NCI-H1436 (cell line): ENCODE results near the gene CLK4.

Source experiments
- DNase-seq: peaks from one replicate; lab custom pipeline; 2025; lab: John Stamatoyannopoulos, UW

The CLK4 gene

DNA sequence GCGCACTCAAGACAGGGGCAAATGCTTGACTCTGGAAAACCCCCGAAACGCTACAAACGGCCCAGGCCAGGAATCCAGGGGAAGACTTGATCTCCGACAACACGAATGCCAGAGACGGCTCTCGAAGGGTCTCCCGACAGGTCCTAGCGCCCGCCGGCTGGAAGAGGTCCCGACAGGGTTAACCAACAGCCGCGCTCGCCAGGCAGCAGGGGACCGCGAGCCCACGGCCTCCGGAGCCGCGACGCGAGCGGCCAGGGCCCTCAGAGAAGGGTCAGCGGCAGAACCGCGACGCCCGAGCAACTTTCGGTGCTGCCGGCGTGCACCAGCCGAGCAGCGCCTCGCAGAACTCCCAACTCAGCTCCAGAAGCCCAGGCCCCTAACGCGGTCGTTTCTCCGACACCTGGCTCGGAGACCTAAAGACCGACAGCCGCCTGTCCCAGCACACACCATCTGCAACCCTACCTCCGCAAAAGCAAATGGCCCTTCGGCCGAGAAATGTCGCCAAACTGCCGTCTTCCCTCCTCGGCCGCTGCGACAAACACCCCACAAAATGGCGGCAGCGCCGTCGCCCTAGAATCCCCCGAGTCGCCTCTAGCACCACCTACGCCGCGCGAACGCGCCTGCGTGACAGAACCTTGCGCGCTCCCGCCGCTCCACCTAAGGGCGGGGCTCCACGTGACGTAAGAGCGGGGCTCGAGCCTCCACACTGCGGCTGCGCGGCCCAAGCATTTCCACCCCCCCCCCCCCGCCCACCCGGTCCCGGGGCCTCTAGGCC is at the start of gene CLK4:
Gene CLK4, minus strand, starts transcription at position 567 of the 775 bp plus-strand sequence. CDS start 3,634 bp downstream, outside the sequence.
- DNase-seq, result peak; percentile 79

GRCh38 chr5:178675922-178676321 is 49.1 kb upstream of the CLK4 start:
- DNase-seq, result no peak

- no peak for DNase-seq
Measured at GRCh38 chr5:178674334-178674733, 47.5 kb upstream of the CLK4 start.

DNA sequence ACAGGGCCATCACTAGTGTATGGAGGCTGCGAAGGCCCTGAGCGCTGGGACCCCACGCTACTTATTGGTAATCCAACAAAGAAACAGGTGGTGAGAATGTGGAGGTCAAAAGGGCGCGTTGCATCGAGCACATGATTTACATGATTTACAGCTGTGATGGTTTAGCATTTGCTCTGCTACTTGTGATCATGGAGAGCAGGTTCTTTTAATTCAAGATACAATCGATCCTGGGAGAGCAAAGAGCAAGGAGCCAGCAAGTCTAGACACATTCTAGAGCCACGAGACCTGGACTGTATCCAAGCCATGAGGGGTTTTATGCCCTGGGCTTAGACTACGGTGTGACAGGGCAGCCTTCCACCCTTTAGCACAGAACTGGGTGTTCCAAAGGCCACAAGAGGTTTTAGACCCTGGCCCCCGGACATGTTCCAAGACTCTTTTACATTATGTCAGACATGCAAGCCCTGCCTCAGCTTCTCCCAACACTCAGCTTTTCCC is 47.0 kb upstream of the CLK4 start:
- no peak for DNase-seq

DNA sequence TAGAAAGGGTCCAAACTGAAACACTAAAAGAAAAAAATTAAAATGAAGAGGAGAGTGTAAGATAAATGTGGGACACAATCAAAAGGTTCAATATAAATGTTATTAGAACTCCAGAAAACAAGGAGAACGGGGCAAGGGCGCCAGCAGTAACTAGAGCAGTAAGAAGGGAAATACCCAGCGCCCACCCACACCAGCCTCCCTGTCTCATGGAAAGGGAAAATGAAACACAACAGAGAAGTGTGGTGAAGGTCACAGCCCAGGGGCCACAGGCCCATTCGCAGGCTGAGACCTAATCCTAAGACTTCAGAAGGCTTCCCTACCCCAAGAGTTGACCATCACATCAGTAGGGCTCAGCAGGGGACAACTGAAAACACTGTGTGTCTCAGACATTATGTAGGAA is 45.8 kb upstream of the CLK4 start:
- DNase-seq, result no peak

DNA sequence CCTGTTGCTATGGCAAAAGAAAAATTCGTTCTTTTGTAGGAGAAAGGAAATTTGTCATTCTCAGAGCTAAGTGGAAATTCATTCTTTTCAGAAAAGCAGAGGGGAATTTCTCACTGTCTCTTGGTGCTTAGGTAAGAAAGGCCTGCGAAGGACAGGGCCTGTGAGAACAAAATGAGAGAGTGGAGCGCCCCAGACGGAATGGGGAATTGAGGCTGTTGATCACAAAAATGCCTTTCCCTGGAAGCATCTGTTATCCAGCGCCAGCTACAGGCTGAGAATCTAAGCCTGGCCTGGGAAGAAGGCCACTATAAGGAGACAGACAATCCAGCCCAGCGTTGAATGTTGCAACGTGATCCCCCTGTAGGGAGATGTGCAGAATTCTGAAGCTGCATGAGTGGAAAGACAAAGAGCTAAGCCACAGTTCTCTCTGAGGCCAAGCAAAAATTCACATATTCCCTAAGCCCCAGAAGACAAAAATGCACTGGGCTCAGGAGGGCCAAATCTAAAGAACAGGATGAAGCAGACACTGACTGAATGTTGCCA is 44.8 kb upstream of the CLK4 start:
- no peak for DNase-seq

- no peak for DNase-seq
Measured at GRCh38 chr5:178670351-178670885, 43.6 kb upstream of the CLK4 start.

GRCh38 chr5:178668579-178668978 is 41.7 kb upstream of the CLK4 start:
- DNase-seq, result no peak

DNA sequence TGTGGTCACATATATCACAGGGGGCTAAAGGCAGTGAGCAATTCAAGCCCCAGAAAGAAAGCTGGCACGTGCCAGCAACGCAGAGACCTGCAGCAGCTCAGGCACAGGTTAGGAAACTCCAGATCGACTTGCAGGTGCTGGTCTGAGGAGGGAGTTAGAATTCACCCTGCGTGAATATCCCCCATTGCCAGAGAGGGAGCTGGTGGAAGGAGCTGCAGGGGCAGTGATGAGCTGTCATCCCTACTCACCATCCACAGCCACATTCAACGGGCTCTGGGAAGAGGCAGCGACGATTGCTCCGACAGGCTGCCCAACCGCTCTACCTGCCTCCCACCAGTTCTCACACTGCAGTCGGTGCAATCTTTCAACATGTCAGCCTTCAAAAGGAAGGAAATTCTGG is 40.8 kb upstream of the CLK4 start:
- no peak for DNase-seq

DNA sequence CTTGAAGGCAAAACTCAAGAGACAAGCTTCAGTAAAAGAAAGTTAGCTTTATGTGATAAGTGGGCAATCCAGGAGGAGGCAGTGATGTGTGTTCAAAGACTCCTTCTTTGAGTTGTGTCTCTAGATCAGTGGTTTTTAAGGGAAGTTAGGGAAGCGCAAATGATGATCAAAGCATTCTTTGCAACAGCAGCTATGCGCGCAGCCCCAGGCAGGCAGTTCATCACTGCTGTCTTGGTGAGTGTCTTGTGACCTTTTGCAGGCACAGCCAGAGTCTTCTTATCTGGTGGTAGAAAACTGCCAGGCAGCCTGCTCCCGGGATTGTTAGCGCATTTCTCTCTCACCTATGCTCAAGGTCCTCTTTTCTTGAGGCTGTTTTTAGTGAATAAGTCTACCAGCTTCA is 40.3 kb upstream of the CLK4 start:
- DNase-seq, result no peak

DNA sequence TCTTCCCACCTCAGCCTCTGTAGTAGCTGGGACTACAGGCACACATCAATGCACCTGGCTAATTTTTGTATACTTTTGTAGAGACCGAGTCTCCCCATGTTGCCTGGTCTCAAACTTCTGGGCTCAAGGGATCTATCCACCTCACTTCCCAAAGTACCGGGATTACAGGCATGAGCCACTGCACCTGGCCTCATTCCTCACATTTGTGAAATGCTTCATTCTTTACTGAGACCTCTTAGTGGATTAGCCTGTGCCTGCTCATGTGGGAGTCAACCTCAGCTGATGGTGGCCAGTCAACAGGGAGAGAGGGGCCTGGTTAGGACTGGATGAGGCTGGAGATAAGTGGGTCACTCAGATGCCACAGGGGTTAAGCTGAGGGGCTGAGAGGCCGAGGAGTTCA is 37.3 kb upstream of the CLK4 start:
- no peak for DNase-seq

DNA sequence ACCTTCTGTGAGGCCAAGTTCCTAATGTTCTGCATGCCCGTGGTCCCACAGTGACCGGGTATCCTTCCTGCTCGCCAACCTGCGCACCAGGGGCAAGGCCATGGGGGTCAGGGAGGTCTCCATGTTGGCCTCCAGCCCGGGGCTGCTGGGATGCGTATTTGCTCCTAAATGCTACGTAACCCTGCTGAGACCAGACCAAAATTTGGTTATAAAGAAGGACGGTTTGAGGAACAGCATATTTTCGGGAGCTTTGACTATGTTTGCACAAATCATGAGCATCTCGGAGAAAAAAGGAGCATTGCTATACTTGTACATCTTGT is 35.7 kb upstream of the CLK4 start:
- no peak for DNase-seq

GRCh38 chr5:178661836-178662540 is 35.1 kb upstream of the CLK4 start:
- no peak for DNase-seq

DNA sequence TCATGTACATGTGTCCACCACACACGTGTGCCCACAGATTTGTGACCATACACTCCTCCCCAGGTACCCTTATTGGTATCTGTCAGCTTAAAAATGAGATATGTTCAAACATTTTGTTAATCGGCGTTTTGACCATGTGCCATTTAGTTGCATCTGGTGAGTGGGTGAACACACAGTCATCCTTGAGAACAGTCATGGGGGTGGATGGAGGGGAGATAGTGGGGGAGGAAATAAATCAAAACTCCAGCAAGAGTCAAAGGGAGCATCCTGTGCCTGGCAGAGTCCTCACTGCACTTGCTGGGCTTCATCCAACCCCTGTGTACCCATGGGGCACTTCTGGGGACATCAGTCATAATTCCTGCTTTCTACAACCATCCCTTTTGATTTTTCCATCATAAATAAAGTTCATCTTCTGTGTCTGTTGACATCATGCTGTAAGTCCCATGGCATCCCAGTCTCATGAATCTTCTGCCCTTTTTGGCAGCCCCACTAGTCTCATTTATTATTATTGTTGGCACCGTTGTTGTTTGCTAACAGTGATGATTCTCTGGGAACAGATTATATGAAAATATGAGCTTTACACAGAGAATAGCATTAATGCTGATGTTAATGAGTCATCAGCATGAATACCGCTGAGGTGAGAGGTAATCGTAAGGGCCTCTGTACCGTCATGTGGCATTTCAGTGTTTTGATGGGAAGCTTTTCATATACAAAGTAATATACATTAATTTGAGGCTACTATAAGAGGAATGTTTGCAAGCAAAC is 24.4 kb upstream of the CLK4 start:
- DNase-seq, result no peak

DNA sequence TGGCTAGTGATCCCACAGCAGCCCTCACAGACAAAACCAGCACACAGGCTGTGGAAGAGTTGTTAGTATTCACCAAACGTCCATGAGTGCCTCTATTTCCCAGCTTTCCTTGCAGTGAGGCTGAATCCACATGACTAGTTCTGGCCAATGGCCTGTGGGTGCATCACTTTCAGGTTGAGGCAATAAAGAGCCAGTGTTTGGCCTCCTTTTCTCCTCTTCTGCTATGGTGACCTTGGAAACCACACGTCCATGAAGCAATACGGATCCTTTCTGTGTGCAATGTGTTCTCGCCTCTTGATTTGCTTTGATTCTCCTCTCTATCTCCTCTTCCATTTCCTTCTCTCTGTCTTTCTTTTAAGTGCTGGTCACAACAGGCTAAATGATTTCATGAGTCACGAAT is 23.4 kb upstream of the CLK4 start:
- no peak for DNase-seq

GRCh38 chr5:178649580-178649979 is 22.7 kb upstream of the CLK4 start:
- no peak for DNase-seq

GRCh38 chr5:178644826-178645545 is 18.1 kb upstream of the CLK4 start:
- no peak for DNase-seq

GRCh38 chr5:178642351-178642909 is 15.6 kb upstream of the CLK4 start:
- DNase-seq, result no peak

DNA sequence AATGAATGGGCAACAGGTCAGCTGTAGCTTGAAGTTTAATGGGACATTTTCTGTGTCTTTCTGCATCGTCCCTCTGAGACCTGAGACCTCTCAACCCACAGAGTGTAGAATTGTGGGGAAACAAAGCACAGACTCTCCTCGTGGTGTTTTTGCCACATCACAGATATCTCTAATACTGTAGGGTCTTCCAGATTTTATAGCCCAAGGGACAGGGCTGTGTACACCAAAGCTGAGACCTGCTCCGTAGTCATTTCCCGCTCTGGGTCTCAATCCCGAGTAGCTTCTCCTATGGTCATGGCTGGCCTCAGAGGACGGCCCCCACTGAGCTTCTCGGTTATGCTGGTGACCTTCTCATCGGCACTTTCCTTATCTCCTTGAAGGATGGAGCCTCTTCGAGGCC is 14.9 kb upstream of the CLK4 start:
- no peak for DNase-seq

DNA sequence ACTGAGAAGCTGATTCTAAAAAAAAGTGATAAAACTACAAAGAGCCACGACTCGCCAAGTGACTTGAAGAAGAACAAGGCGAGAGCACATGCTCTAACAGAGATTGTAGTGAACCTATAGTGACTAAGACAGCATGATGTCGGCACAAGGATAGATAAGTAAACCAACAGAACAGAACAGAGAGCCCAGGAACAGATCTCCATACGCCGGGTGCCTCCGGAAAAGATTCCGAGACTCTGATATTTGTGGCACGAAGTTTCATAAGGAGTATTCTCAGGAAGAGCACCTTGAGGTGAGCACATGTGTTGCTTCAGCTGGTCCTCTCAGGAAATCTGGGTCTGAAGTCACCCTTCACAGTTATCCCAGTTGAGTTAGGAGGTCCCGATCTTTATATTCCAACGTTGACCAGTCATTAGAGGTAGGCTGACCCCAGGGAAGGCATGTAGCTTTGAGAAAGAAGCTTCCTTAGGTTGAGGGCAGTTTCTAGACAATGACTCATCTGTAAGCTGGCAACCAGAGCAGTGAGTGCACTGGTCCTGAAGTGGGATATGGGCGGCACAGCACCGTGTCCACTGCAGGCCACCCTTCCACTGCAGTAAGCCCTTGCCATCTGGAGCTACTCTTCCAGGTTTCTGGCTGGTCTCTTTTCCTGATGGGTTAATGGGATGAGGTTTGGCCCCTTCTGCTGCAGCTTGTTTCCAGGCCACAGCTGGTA is 13.6 kb upstream of the CLK4 start:
- DNase-seq, result no peak
